Regular cardiac myocyte (primary cell): ENCODE measurements around the gene CCR4. TPM values are rescaled to one million over a fixed set of nuclear protein-coding genes. Genes with fewer than 3 reads are reported as not detected.

ENCODE experiments used
- total RNA-seq: library from RNA; depleted of rRNA; stranded (reverse); fragments of >200 nt; gene quantifications from 2 replicates; pipeline ENCODE4 v1.2.3, GENCODE V29; 2014

The CCR4 gene
- total RNA-seq, result under 0.01 and 0.85 TPM in 2 replicates

GRCh38 chr3:32951410-32951811 is at the start of gene CCR4:
TSS of gene CCR4 (plus strand) at chr3:32951644. CDS start at chr3:32953423, 1,779 bp downstream.

Other genes with a start within 250 kb of the CCR4 start
- gene TRIM71, start 133.6 kb upstream of the CCR4 start, total RNA-seq, result not detected in 2 replicates
- 56.9 and 71.9 TPM in 2 replicates for gene GLB1, start 145.5 kb downstream of the CCR4 start, total RNA-seq
- gene TMPPE, start 145.5 kb downstream of the CCR4 start, total RNA-seq, result 4.8 and 6.7 TPM in 2 replicates
- 117 and 143 TPM in 2 replicates for gene CRTAP, start 162.4 kb downstream of the CCR4 start, total RNA-seq